Lung (tissue), 12 donors: ENCODE results near the gene CACNA1A. TPM values are rescaled to one million over a fixed set of nuclear protein-coding genes. Genes with fewer than 3 reads are reported as not detected.

Experiments used
- ATAC-seq: fragments of 200-7000 bp; cut with Tn5 transposase; one replicate; pipeline ENCODE4 v1.9.1; 2020; ENCODE audit warnings: moderate number of reproducible peaks; ENCODE audit not compliant: insufficient read depth, low FRiP score
- DNase-seq, 3 donors: peaks; one replicate each; pipeline ENCODE4 v3.0.0-alpha.2; 2013 to 2017
- H3K27ac ChIP-seq, 2 donors: one replicate each; pipeline ENCODE4 v1.5.1; 2013; ENCODE audit warnings: mild to moderate bottlenecking in 2 of 2, moderate library complexity in 2 of 2, control low read depth in 1 of 2, inconsistent platforms in 1 of 2, low read depth in 1 of 2, low read length in 1 of 2
- H3K27me3 ChIP-seq, 3 donors: one replicate each; pipeline ENCODE4 v1.5.1; 2013; ENCODE audit warnings: low read length in 2 of 3; ENCODE audit not compliant: control insufficient read depth in 3 of 3, insufficient read depth in 3 of 3
- H3K36me3 ChIP-seq, 4 donors: one replicate each; pipeline ENCODE4 v1.5.1; 2013; ENCODE audit warnings: low read length in 4 of 4, mild to moderate bottlenecking in 1 of 4, moderate library complexity in 1 of 4; ENCODE audit not compliant: control insufficient read depth in 4 of 4, insufficient read depth in 4 of 4
- H3K4me1 ChIP-seq, 5 donors: one replicate each; pipeline ENCODE4 v1.5.1; 2013; ENCODE audit warnings: low read length in 5 of 5, mild to moderate bottlenecking in 2 of 5, moderate library complexity in 1 of 5; ENCODE audit not compliant: control insufficient read depth in 5 of 5, insufficient read depth in 5 of 5
- H3K4me3 ChIP-seq: one replicate; pipeline ENCODE4 v1.5.1; 2013; ENCODE audit warnings: mild to moderate bottlenecking, control low read depth, moderate library complexity
- H3K9ac ChIP-seq, 2 donors: one replicate each; pipeline ENCODE4 v1.5.1; 2013; ENCODE audit warnings: low read length in 2 of 2, control low read depth in 1 of 2; ENCODE audit not compliant: insufficient read depth in 1 of 2
- H3K9me3 ChIP-seq, 4 donors: one replicate each; pipeline ENCODE4 v1.5.1; 2013; ENCODE audit warnings: low read length in 3 of 4, mild to moderate bottlenecking in 1 of 4, moderate library complexity in 1 of 4; ENCODE audit not compliant: control insufficient read depth in 4 of 4, insufficient read depth in 3 of 4
- CTCF ChIP-seq: IDR thresholded peaks from 2 replicates; pipeline ENCODE4 v1.5.1; 2012; ENCODE audit warnings: mild to moderate bottlenecking; ENCODE audit errors: control extremely low read depth, extremely low read depth
- WGBS, 2 donors: extraction: QIAGEN DNeasy Blood & Tissue Kit; methylation state at CpG; one replicate each; pipeline ENCODE4 v1.1.7; 2013; 5-methylcytosine and 5-hydroxymethylcytosine counted together
- polyA plus RNA-seq, 2 donors: library from polyadenylated mRNA; stranded (reverse); fragments of 200-250 nt; gene quantifications; one replicate each; pipeline ENCODE4 v1.2.1, GENCODE V29; 2013
- total RNA-seq, 2 donors: library from RNA; depleted of rRNA in 1 of 2; stranded (reverse); fragments of >200 nt in 1 of 2; gene quantifications; one replicate each; pipeline ENCODE4 v1.2.1, GENCODE V29; 2014 to 2021
- donor health status: control.
- donor health status: control.
- donor health status: Bipolar disorder and iron deficiency.
- donor health status: healthy.
- donor health status: DM: yes; HTN: yes; CAD: no.

CACNA1A gene
- total and polyA plus RNA-seq, 4 donors: 0.27 to 1.00 (median 0.75) TPM

GRCh38 chr19:13318190-13318589, 188.1 kb downstream of the CACNA1A start:
- H3K27ac ChIP-seq: no peak overlapping the region
- H3K36me3 ChIP-seq: no peaks in the 10 kb centered on the region
- H3K9ac ChIP-seq: no peak overlapping the region
- DNase-seq (no peak), ATAC-seq (no peak)
- no peaks in the 10 kb centered on the region for H3K4me1 ChIP-seq
- 58 to 64% methylated on average over 4 of the region's 4 CpGs for WGBS, 2 donors
- TF ChIP-seq CTCF: no peak
- H3K9me3 ChIP-seq: peaks cover 0 to 4% (median 0%) of the 10 kb centered on the region in 4 donors
- H3K27me3 ChIP-seq: no peaks in the 10 kb centered on the region
- no peak overlapping the region for H3K4me3 ChIP-seq

DNA sequence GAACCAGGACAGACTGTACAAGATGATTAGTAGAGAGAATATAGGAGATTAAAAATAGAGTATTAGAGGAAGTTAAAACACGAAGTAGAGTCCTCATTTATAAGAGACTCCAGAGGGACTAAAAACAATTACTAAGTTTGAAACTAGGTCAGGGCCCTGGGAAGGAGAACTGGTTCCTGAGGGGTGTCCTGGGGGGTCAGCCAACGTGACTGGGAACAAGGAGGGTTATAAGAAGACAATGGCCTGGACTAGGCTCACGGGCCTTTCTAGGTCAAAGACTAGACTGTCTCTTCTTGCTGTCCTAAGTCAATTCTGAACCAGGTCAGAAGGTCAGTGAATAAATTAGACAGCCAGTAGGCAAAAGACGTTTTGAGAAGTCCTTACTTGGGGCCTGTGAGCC, 190.8 kb downstream of the CACNA1A start:
- no peak overlapping the region for H3K27ac ChIP-seq
- 53 to 61% methylated on average over 4 of the region's 4 CpGs for WGBS, 2 donors
- ATAC-seq: no peak

DNA sequence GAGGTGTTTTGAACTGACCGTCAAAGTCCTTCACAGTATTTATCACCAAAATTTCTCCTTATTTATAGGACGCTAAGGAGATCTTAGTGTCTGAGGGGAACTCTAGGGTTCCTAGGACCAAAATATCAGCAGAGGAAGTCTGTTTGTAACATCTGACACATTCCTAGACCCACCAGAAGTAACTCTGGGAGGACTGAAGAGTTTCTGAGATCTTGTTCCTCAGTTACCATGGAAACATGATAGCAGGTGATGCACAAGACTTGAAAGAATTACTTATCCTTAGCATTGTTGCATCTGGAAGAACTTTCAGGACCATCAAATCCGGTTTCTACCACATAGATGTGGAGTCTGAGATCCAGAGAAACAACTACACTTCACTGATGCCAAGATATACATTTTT, 191.5 kb downstream of the CACNA1A start:
- no peak overlapping the region for H3K4me3 ChIP-seq
- H3K4me1 ChIP-seq: no peaks in the 10 kb centered on the region
- TF ChIP-seq CTCF: no peak
- ATAC-seq (no peak), DNase-seq (no peak)
- H3K9me3 ChIP-seq: peaks cover 0 to 10% (median 0%) of the 10 kb centered on the region in 4 donors
- H3K36me3 ChIP-seq: no peaks in the 10 kb centered on the region
- H3K9ac ChIP-seq: no peak overlapping the region
- WGBS, 2 donors: 78 to 81% methylated on average over 3 of the region's 3 CpGs
- no peak overlapping the region for H3K27ac ChIP-seq
- H3K27me3 ChIP-seq: no peaks in the 10 kb centered on the region

More for the DNA sequence above, 190.8 kb downstream of the CACNA1A start:
- Histone ChIP-seq H3K9me3 (peaks cover 0 to 10% (median 0%) of the 10 kb centered on the region in 4 donors), H3K9ac (no peak overlapping the region), H3K27me3 (no peaks in the 10 kb centered on the region), H3K4me1 (no peaks in the 10 kb centered on the region), H3K36me3 (no peaks in the 10 kb centered on the region), H3K4me3 (no peak overlapping the region)
- no peak for DNase-seq
- no peak for TF ChIP-seq CTCF

- ATAC-seq (no peak), DNase-seq (no peak)
- no peak for TF ChIP-seq CTCF
- Histone ChIP-seq H3K9ac (no peak overlapping the region), H3K4me1 (no peaks in the 10 kb centered on the region), H3K9me3 (peaks cover 0 to 10% (median 0%) of the 10 kb centered on the region in 4 donors), H3K27ac (no peak overlapping the region), H3K27me3 (no peaks in the 10 kb centered on the region), H3K36me3 (no peaks in the 10 kb centered on the region), H3K4me3 (no peak overlapping the region)
- WGBS, 2 donors: 82 to 89% methylated on average over 2 of the region's 2 CpGs
These were observed 192.4 kb downstream of the CACNA1A start for GRCh38 chr19:13313875-13314274.
